Choroid plexus epithelial cell (primary cell): ENCODE data around the gene FBN2.

ENCODE experiments used
- DNase-seq: peaks from one replicate; pipeline ENCODE4 v3.0.0-alpha.2; 2010; ENCODE audit warnings: low read depth
- H3K4me3 ChIP-seq: 2 replicates; pipeline ENCODE4 v1.5.1; 2011; ENCODE audit warnings: low read depth, mild to moderate bottlenecking, control low read depth, low read length, moderate library complexity
- TF ChIP-seq, protein P1 (sequence below): conservative IDR thresholded peaks from 2 replicates; pipeline ENCODE4 v1.5.1; 2011; ENCODE audit warnings: low read depth, mild to moderate bottlenecking, control low read depth, inconsistent platforms, low read length, moderate library complexity

The FBN2 gene

DNA sequence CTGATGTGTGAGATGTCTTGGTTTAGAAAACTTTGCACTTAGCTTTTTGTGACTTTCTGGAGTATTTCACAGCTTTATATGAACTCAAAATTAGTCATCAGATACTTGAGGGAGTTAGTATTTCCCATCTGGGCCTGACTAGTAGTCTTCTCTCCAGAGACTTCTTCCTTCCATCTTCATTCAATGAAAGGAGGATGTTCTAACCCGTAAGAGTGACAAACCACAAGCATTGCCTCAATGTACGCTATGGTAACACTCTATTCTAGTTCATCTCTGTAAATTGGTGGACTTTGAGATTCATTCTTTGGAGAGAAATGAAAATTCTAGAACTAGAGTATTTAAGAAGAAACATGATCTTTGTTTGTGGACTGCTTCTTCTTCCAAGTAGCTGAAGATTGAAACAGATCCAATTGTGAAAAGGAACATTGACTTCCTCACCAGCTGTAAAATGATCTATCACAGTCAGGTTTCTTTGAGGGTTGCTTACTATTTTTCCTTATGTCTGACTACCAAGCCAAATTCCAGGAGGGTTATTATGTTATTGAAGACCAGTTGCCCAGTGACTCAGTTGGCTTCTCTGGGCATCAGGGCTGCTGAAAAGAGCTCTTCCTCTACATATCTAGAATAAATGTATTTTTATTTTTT lies 296.9 kb downstream of the FBN2 start:
- DNase-seq = peak; percentile 80
- TF ChIP-seq, protein P1, sequence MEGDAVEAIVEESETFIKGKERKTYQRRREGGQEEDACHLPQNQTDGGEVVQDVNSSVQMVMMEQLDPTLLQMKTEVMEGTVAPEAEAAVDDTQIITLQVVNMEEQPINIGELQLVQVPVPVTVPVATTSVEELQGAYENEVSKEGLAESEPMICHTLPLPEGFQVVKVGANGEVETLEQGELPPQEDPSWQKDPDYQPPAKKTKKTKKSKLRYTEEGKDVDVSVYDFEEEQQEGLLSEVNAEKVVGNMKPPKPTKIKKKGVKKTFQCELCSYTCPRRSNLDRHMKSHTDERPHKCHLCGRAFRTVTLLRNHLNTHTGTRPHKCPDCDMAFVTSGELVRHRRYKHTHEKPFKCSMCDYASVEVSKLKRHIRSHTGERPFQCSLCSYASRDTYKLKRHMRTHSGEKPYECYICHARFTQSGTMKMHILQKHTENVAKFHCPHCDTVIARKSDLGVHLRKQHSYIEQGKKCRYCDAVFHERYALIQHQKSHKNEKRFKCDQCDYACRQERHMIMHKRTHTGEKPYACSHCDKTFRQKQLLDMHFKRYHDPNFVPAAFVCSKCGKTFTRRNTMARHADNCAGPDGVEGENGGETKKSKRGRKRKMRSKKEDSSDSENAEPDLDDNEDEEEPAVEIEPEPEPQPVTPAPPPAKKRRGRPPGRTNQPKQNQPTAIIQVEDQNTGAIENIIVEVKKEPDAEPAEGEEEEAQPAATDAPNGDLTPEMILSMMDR = no peak

DNA sequence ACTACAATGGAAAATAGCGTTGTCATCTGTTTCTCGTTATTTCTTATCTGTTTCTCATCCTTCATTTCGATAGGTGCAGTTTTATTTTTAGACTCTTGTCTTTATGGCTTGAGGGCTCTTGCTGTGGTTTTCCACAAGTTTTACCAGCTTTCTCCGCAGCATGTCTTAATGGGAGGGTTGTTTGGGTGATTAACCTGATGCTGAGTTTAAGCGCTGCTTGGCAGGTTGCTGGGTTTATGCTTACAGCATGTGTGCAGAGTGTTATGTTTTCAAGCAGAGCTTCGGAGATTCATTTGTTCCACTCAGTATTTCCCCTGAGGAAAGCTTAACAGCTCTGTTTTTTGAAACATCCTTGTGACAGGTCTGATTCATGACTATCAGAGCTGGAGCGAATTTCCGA lies 300.5 kb downstream of the FBN2 start:
- DNase-seq = peak; percentile 39
- TF ChIP-seq, protein P1 = no peak
- H3K4me3 ChIP-seq = no peak overlapping the region

More for the DNA sequence above, 296.9 kb downstream of the FBN2 start:
- H3K4me3 ChIP-seq = no peak overlapping the region

DNA sequence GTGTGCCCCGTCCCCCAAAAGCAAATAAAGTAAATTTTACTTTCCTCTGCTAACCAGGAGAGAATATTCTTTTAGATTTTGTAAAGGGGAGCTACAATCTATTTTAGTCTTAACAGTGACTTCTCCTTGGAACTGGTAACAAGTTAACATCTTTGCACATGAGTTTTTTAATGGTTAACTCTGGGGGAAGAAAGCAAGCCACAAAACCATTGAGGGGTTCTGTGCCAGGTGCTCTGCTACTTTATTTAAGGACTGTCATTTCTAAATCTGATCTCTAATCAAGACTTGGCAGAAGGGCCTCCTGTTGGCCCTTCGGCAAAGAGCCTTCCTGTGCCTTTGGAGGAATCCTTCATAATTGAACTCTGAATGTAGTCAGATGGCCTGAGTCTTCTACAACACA lies 301.0 kb downstream of the FBN2 start:
- DNase-seq = no peak
- TF ChIP-seq, protein P1 = no peak
- H3K4me3 ChIP-seq = no peak overlapping the region

DNA sequence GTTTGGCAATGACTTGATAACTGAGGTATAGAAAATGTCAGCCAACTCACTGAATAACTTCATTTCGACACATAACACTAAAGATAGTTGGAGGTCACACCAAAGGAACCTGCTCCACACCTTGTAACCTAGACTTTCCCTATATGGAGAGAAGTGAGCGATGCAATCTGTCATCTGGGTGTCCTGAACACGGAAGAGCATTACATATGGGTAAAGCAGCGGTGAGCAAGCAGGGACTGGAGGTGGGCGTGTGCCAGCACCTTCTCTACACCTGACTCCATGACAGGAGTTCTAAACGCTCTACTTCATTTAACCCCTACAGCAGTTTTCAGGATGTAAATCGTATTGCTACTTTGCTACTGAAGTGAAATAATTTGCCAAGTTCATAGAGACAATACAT lies 301.7 kb downstream of the FBN2 start:
- no peak for DNase-seq
- TF ChIP-seq, protein P1 = no peak
- no peak overlapping the region for H3K4me3 ChIP-seq

DNA sequence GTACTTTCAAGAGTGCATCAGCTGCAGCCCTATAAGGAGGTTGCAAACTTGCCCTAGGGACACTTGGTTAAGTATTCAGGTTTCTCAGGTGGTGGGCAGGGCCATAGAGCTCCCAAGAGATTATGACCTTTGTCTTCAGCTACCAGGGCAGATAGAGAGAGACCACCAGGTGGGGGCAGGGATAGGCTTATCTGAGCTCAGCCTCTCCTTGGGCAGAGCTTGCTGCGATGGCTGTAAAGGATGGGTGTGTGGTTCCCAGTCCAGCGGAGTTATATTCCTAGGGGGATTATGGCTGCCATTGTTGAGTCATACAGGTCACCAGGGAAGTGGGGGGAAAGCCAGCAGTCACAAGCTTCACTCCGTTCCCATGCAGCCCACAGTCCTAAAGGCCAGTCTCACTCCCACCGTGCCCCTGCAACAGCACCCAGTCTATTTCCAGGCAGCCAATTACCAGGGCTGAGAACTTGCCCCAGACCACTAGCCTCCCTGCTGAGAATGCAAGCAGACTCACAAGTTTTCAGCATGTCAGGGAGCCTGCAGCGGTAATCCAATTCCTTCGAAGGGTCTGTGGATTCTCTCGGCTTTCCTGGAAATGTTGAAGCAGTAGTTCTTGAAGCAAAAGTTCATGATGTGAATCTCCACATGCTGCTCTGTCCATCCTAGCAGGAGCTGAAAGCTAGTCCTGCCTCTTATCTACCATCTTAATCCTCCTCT lies 303.0 kb downstream of the FBN2 start:
- H3K4me3 ChIP-seq = no peak overlapping the region
- TF ChIP-seq, protein P1 = no peak
- peak; percentile 7 for DNase-seq

DNA sequence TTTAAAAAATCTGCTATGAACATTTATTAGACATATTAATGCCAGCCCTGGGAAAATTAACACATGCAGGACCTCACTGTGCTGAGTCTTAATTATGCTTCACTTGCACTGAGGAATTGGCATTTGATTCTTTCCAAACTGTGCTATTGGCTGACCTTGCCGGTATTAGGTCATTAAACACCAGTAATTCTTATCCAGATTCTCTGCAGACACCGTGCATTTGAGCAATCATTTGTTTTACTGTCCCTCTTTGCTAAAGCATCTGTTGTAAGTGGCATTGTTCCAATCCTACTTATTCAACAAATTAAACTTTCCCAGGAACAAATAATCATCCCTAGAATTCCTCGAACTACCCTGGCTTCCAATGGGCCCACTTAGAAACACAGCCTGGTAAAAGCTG lies 309.5 kb downstream of the FBN2 start:
- DNase-seq = peak; percentile 61
- TF ChIP-seq, protein P1 = no peak
- H3K4me3 ChIP-seq = no peak overlapping the region

DNA sequence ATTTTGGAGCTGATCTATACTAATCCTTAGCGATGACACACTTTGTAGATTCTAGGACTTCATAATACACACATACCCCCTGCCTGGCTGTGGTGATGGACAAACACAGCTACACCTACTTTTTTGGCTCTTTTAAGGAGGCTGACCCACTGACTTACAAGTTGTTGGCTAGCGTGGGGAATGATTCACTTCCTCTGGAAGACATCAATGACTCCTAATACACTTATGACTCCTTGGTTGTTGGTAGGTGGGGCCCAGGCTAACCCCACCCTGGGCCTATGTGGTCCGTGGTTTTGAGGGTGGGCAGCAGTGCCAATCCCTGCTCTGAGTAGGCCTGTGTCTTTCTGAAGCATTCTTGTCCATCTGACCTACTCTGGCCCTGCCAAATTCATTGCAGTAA lies 310.0 kb downstream of the FBN2 start:
- DNase-seq = peak; percentile 92
- TF ChIP-seq, protein P1 = no peak
- no peak overlapping the region for H3K4me3 ChIP-seq
